Measurements from ENCODE around the gene ATG9A.

The ATG9A gene

GRCh38 chr2:219178377-219179175 is 50.9 kb downstream of the ATG9A start:
- DNase-seq (ENCODE audit: low read depth in 1 of 2, low spot score in 1 of 2): peak in 1 of 2 donors; percentile 27

GRCh38 chr2:219177552-219178376 is 51.7 kb downstream of the ATG9A start, which contains the start of gene RETREG2:
RETREG2 (plus strand) TSS chr2:219178275; CDS start chr2:219178353, 78 bp downstream.
- peak; percentile 60 to 71 for DNase-seq (ENCODE audit: low read depth in 1 of 2, low spot score in 1 of 2)

GRCh38 chr2:219176818-219177551 is 52.5 kb downstream of the ATG9A start, which contains the start of gene CNPPD1:
CNPPD1 (minus strand) TSS chr2:219176925; CDS start chr2:219176828, 97 bp downstream.
- peak; percentile 76 to 83 for DNase-seq (ENCODE audit: low read depth in 1 of 2, low spot score in 1 of 2)

GRCh38 chr2:219175928-219176817 is 53.3 kb downstream of the ATG9A start:
- DNase-seq (ENCODE audit: low read depth in 1 of 2, low spot score in 1 of 2): no peak

GRCh38 chr2:219175486-219175885 is 54.0 kb downstream of the ATG9A start:
- no peak for DNase-seq (ENCODE audit: low read depth in 1 of 2, low spot score in 1 of 2)

- DNase-seq (ENCODE audit: low read depth in 1 of 2, low spot score in 1 of 2): no peak
Observed at GRCh38 chr2:219174801-219175200, 54.6 kb downstream of the ATG9A start.

- no peak for DNase-seq (ENCODE audit: low read depth in 1 of 2, low spot score in 1 of 2)
Observed at GRCh38 chr2:219174146-219174545, 55.3 kb downstream of the ATG9A start.

GRCh38 chr2:219173176-219173575 is 56.3 kb downstream of the ATG9A start:
- DNase-seq (ENCODE audit: low read depth in 1 of 2, low spot score in 1 of 2): no peak

- no peak for DNase-seq (ENCODE audit: low read depth in 1 of 2, low spot score in 1 of 2)
Observed at GRCh38 chr2:219172231-219173154, 56.9 kb downstream of the ATG9A start.

- DNase-seq (ENCODE audit: low read depth in 1 of 2, low spot score in 1 of 2): no peak
Observed at GRCh38 chr2:219171231-219171651, 58.2 kb downstream of the ATG9A start.

- DNase-seq (ENCODE audit: low read depth in 1 of 2, low spot score in 1 of 2): no peak
Observed at GRCh38 chr2:219169930-219170654, 59.3 kb downstream of the ATG9A start, which contains the start of gene SLC23A3. SLC23A3 (minus strand) TSS chr2:219170029; CDS start chr2:219169984, 45 bp downstream.

All from stimulated activated CD4-positive, alpha-beta T cell treated with anti-CD3 and anti-CD28 coated beads, Interleukin-15, amount 100 ng/mL, for 1 hour (primary cell).